PC-9 (cell line): ENCODE data around the gene TMCO6. TPM values are rescaled to one million over a fixed set of nuclear protein-coding genes. Genes with fewer than 3 reads are reported as not detected.

ENCODE experiments used
- BruUV-seq: library from RNA; stranded (reverse); fragments of 400-500 nt; replicated peaks from 2 replicates; lab custom pipeline; 2021; lab: Mats Ljungman, UMichigan
- CTCF ChIA-PET: fragments of 300-600 bp; sonication (Branson Sonifier 250); formaldehyde crosslinking; loops from one replicate; lab custom pipeline; 2022; ENCODE audit warnings: antibody characterized with exemption; lab: Charles Lee
- POLR2A ChIA-PET: fragments of 300-600 bp; sonication (Branson Sonifier 250); formaldehyde crosslinking; loops from one replicate; lab custom pipeline; 2022; ENCODE audit warnings: antibody characterized with exemption; ENCODE audit not compliant: unreplicated experiment; lab: Charles Lee
- DNase-seq, 2 experiments: peaks; one replicate each; pipeline versions ENCODE4 v3.0.0 to v3.0.0-alpha.2; 2015 to 2022; ENCODE audit warnings: mixed read lengths in 1 of 2
- H2AFZ ChIP-seq: fragments of 200-600 bp; sonication (generic); 2 replicates; pipeline ENCODE4 v1.8.1; 2017; ENCODE audit warnings: antibody characterized with exemption
- H3F3A ChIP-seq: fragments of 200-600 bp; sonication (generic); 2 replicates; pipeline ENCODE4 v1.8.1; 2017; ENCODE audit warnings: antibody characterized with exemption, mild to moderate bottlenecking, low read depth; ENCODE audit not compliant: insufficient read depth
- H3K27ac ChIP-seq: fragments of 200-600 bp; sonication (generic); 2 replicates; pipeline ENCODE4 v1.6.1; 2016; ENCODE audit warnings: mixed run types
- H3K27me3 ChIP-seq: fragments of 200-600 bp; sonication (generic); 2 replicates; pipeline ENCODE4 v1.6.1; 2016; ENCODE audit warnings: low read depth, mixed run types; ENCODE audit not compliant: insufficient read depth
- H3K36me3 ChIP-seq: fragments of 200-600 bp; sonication (generic); 2 replicates; pipeline ENCODE4 v1.6.1; 2016; ENCODE audit warnings: low read depth, mixed run types
- H3K4me1 ChIP-seq: fragments of 200-600 bp; sonication (generic); replicated peaks from 2 replicates; pipeline ENCODE4 v1.6.1; 2016; ENCODE audit warnings: mixed run types; ENCODE audit not compliant: insufficient read depth
- H3K4me2 ChIP-seq: fragments of 200-600 bp; sonication (generic); 2 replicates; pipeline ENCODE4 v1.6.1; 2017; ENCODE audit warnings: mixed run types
- H3K4me3 ChIP-seq: fragments of 200-600 bp; sonication (generic); 2 replicates; pipeline ENCODE4 v1.6.1; 2016; ENCODE audit warnings: mixed run types
- H3K79me2 ChIP-seq: fragments of 200-600 bp; sonication (generic); 2 replicates; pipeline ENCODE4 v1.6.1; 2017; ENCODE audit warnings: low read depth, mixed run types
- H3K9me2 ChIP-seq: fragments of 200-600 bp; sonication (generic); 2 replicates; pipeline ENCODE4 v1.8.1; 2017; ENCODE audit warnings: mild to moderate bottlenecking; ENCODE audit not compliant: insufficient read depth
- H3K9me3 ChIP-seq: fragments of 200-600 bp; sonication (generic); 2 replicates; pipeline ENCODE4 v1.8.1; 2016; ENCODE audit warnings: low read depth; ENCODE audit not compliant: insufficient read depth
- H4K20me1 ChIP-seq: fragments of 200-600 bp; sonication (generic); 2 replicates; pipeline ENCODE4 v1.8.1; 2017; ENCODE audit not compliant: insufficient read depth
- EZH2 ChIP-seq: fragments of 200-600 bp; sonication (generic); IDR thresholded peaks from 2 replicates; pipeline ENCODE4 v1.8.0; 2017; ENCODE audit warnings: antibody characterized with exemption, low read depth
- intact Hi-C: fragments of 100-400 bp; cut with micrococcal nuclease; formaldehyde crosslinking; loops from one replicate; pipeline ENCODE4 v1.10.0; 2022; ENCODE audit not compliant: unreplicated experiment
- microRNA-seq: library from miRNA; unstranded; fragments of <30 nt; microRNA quantifications from one replicate; pipeline ENCODE4 v1.2.0, GENCODE V29; 2021; ENCODE audit warnings: borderline number of aligned reads, borderline replicate concordance
- total RNA-seq: library from RNA; stranded (reverse); gene quantifications from 2 replicates; pipeline ENCODE4 v1.2.3, GENCODE V29; 2021
- TF ChIP-seq, protein P1 (sequence below): fragments of 200-600 bp; sonication (generic); conservative IDR thresholded peaks from 2 replicates; pipeline ENCODE4 v1.6.1; 2017; ENCODE audit warnings: mixed run types, antibody characterized with exemption, mild to moderate bottlenecking, moderate library complexity

The TMCO6 gene
- total RNA-seq, 1 experiment from 2014 or later = 12.1 TPM

DNA sequence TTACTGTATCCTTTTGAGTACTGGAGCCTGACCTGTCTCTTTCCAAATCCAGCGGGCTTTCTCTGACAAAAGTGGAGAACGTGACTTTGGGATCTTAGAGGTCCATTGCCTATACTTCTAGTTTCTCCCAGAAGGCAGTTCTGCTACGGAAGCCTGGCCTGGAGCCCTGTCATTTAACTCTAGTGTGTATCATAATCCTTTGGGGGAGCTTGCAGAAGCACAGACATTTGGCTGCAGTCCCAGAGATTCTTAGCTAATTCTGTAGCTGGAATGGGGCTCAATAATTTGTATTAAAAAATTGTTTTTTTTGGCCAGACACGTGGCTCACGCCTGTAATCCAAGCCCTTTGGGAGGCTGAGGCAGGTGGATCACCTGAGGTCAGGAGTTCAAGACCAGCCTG, 55.0 kb downstream of the TMCO6 start:
- DNase-seq = no peak
- no TSS peak for BruUV-seq
- Histone ChIP-seq H3K4me1 (peaks cover 25% of the 10 kb centered on the region), H3K79me2 (peaks cover 46% of the 10 kb centered on the region), H4K20me1 (0 out of 2 replicates have a peak, but pooled peaks cover 4% of the 10 kb centered on the region), H3K27me3 (no peaks in the 10 kb centered on the region), H2AFZ (no peak overlapping the region), H3K9me3 (no peaks in the 10 kb centered on the region), H3K4me3 (no peak overlapping the region), H3K9me2 (no peaks in the 10 kb centered on the region), H3K27ac (no peak overlapping the region), H3K4me2 (no peak overlapping the region), H3K36me3 (peaks cover 25% of the 10 kb centered on the region), H3F3A (peaks cover 36% of the 10 kb centered on the region)
- intact Hi-C loops = no loop called here
- CTCF ChIA-PET = no interaction called here
- POLR2A ChIA-PET = no interaction called here
- no peak for TF ChIP-seq EZH2
- TF ChIP-seq, protein P1, sequence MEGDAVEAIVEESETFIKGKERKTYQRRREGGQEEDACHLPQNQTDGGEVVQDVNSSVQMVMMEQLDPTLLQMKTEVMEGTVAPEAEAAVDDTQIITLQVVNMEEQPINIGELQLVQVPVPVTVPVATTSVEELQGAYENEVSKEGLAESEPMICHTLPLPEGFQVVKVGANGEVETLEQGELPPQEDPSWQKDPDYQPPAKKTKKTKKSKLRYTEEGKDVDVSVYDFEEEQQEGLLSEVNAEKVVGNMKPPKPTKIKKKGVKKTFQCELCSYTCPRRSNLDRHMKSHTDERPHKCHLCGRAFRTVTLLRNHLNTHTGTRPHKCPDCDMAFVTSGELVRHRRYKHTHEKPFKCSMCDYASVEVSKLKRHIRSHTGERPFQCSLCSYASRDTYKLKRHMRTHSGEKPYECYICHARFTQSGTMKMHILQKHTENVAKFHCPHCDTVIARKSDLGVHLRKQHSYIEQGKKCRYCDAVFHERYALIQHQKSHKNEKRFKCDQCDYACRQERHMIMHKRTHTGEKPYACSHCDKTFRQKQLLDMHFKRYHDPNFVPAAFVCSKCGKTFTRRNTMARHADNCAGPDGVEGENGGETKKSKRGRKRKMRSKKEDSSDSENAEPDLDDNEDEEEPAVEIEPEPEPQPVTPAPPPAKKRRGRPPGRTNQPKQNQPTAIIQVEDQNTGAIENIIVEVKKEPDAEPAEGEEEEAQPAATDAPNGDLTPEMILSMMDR = no peak

Small RNA genes within 50 kb of the gene (microRNA-seq; reads per million reads assigned to microRNA genes)
- not detected for gene MIR3655

Other genes with a start within 250 kb of the TMCO6 start
- gene ANKHD1, start 237.6 kb upstream of the TMCO6 start, total RNA-seq = 90.7 and 109 TPM in 2 replicates
- 4.8 and 5.6 TPM in 2 replicates for gene EIF4EBP3, start 91.8 kb upstream of the TMCO6 start, total RNA-seq
- 30.5 and 36.1 TPM in 2 replicates for gene SRA1, start 82.0 kb upstream of the TMCO6 start, total RNA-seq
- gene APBB3, start 74.9 kb upstream of the TMCO6 start, total RNA-seq = 23.4 and 26.0 TPM in 2 replicates
- 44.2 and 66.2 TPM in 2 replicates for gene SLC35A4, start 74.6 kb upstream of the TMCO6 start, total RNA-seq
- 0.35 and 0.81 TPM in 2 replicates for gene CD14, start 6.3 kb upstream of the TMCO6 start, total RNA-seq
- gene NDUFA2, start 8.2 kb downstream of the TMCO6 start, total RNA-seq = 69.7 and 72.7 TPM in 2 replicates
- gene IK, start 8.4 kb downstream of the TMCO6 start, total RNA-seq = 74.2 and 86.7 TPM in 2 replicates
- gene WDR55, start 25.5 kb downstream of the TMCO6 start, total RNA-seq = 37.9 and 39.2 TPM in 2 replicates
- gene DND1, start 34.1 kb downstream of the TMCO6 start, total RNA-seq = 1.2 and 2.0 TPM in 2 replicates
- gene HARS1, start 51.9 kb downstream of the TMCO6 start, total RNA-seq = 52.0 and 64.3 TPM in 2 replicates
- gene HARS2, start 52.0 kb downstream of the TMCO6 start, total RNA-seq = 28.8 and 31.1 TPM in 2 replicates
- 53.5 and 60.1 TPM in 2 replicates for gene ZMAT2, start 61.0 kb downstream of the TMCO6 start, total RNA-seq
- gene PCDHA1, start 146.7 kb downstream of the TMCO6 start, total RNA-seq = not detected in 2 replicates
- gene PCDHA2, start 155.4 kb downstream of the TMCO6 start, total RNA-seq = not detected in 2 replicates
- not detected in 2 replicates for gene PCDHA3, start 161.6 kb downstream of the TMCO6 start, total RNA-seq
- gene PCDHA4, start 167.6 kb downstream of the TMCO6 start, total RNA-seq = not detected in 2 replicates
- gene PCDHA5, start 182.2 kb downstream of the TMCO6 start, total RNA-seq = not detected in 2 replicates
- gene PCDHA6, start 188.5 kb downstream of the TMCO6 start, total RNA-seq = not detected in 2 replicates
- gene PCDHA7, start 194.8 kb downstream of the TMCO6 start, total RNA-seq = not detected in 2 replicates
- gene PCDHA8, start 201.7 kb downstream of the TMCO6 start, total RNA-seq = not detected in 2 replicates
- not detected in 2 replicates for gene PCDHA9, start 208.9 kb downstream of the TMCO6 start, total RNA-seq
- gene PCDHA10, start 216.4 kb downstream of the TMCO6 start, total RNA-seq = not detected in 2 replicates
- gene PCDHA11, start 229.5 kb downstream of the TMCO6 start, total RNA-seq = not detected in 2 replicates
- not detected in 2 replicates for gene PCDHA12, start 235.9 kb downstream of the TMCO6 start, total RNA-seq
- not detected in 2 replicates for gene PCDHA13, start 242.7 kb downstream of the TMCO6 start, total RNA-seq